HCT116 (cell line): ENCODE data around the gene ECE1. TPM values are rescaled to one million over a fixed set of nuclear protein-coding genes. Genes with fewer than 3 reads are reported as not detected.

Experiments
- ATAC-seq: fragments of 200-7000 bp; cut with Tn5 transposase; 2 replicates; pipeline ENCODE4 v1.9.1; 2020; ENCODE audit warnings: mild to moderate bottlenecking, moderate library complexity
- BruUV-seq: library from RNA; stranded (reverse); fragments of 400-500 nt; replicated peaks from 2 replicates; lab custom pipeline; 2021; lab: Mats Ljungman, UMichigan
- CTCF ChIA-PET: fragments of 300-600 bp; sonication (Branson Sonifier 250); formaldehyde crosslinking; loops from one replicate; lab custom pipeline; 2021; ENCODE audit warnings: antibody characterized with exemption; lab: Charles Lee
- POLR2A ChIA-PET: fragments of 300-600, 350-600 bp; sonication (Branson Sonifier 250); formaldehyde crosslinking; loops from one replicate; lab custom pipeline; 2021; ENCODE audit warnings: antibody characterized with exemption; lab: Charles Lee
- RAD21 ChIA-PET, 2 experiments: fragments of 300-600 bp; sonication (Branson Sonifier 250); formaldehyde crosslinking; loops; one replicate each; lab custom pipeline; 2023; ENCODE audit warnings: low total read pairs in 2 of 2; ENCODE audit not compliant: uncharacterized antibody in 2 of 2, unreplicated experiment in 2 of 2, low non-redundant PET in 1 of 2; lab: Charles Lee
- DNase-seq: peaks from one replicate; pipeline ENCODE4 v3.0.0-alpha.2; 2010; ENCODE audit warnings: low read depth, low spot score
- H2AFZ ChIP-seq: fragments of 200-600 bp; shearing (Covaris generic), sonication (generic); 2 replicates; pipeline ENCODE4 v1.6.1; 2017; ENCODE audit warnings: low read depth, mixed run types, mixed read lengths, antibody characterized with exemption, low read length; ENCODE audit not compliant: poor library complexity, severe bottlenecking
- H3K27ac ChIP-seq: 2 replicates; pipeline ENCODE4 v1.5.1; 2012; ENCODE audit warnings: low read depth, low read length
- H3K27me3 ChIP-seq: fragments of 200-600 bp; sonication (generic); 2 replicates; pipeline ENCODE4 v1.6.1; 2016; ENCODE audit warnings: mixed run types, low read length, mixed read lengths; ENCODE audit not compliant: insufficient read depth
- H3K36me3 ChIP-seq, 2 experiments: fragments of 200-500 bp in 1 of 2; fragments of 200-600 bp in 1 of 2; sonication (Bioruptor generic) in 1 of 2; sonication (generic) in 1 of 2; 2 replicates each; pipeline versions ENCODE4 v1.5.1 to v1.6.1; 2014 to 2016; ENCODE audit warnings: low read length in 2 of 2, inconsistent platforms in 1 of 2, mixed read lengths in 1 of 2, mixed run types in 1 of 2; ENCODE audit not compliant: insufficient read depth in 2 of 2, control insufficient read depth in 1 of 2
- H3K4me1 ChIP-seq, 2 experiments: fragments of 200-600 bp in 1 of 2; sonication (generic) in 1 of 2; 2 replicates each; pipeline versions ENCODE4 v1.5.1 to v1.6.1; 2012 to 2017; ENCODE audit warnings: low read length in 2 of 2, inconsistent platforms in 1 of 2, mild to moderate bottlenecking in 1 of 2, mixed read lengths in 1 of 2, mixed run types in 1 of 2, moderate library complexity in 1 of 2; ENCODE audit not compliant: insufficient read depth in 2 of 2, control insufficient read depth in 1 of 2
- H3K4me2 ChIP-seq: fragments of 200-600 bp; sonication (generic); 2 replicates; pipeline ENCODE4 v1.6.1; 2017; ENCODE audit warnings: mixed run types, low read length, mixed read lengths
- H3K4me3 ChIP-seq, 2 experiments: fragments of 200-600 bp in 1 of 2; sonication (generic) in 1 of 2; replicated peaks in 1 of 2; 2 replicates each; pipeline ENCODE4 v1.5.1; 2011 to 2016; ENCODE audit warnings: low read length in 2 of 2, control low read depth in 1 of 2, low read depth in 1 of 2, mild to moderate bottlenecking in 1 of 2, mixed read lengths in 1 of 2, mixed run types in 1 of 2
- H3K79me2 ChIP-seq: fragments of 200-600 bp; sonication (generic); 2 replicates; pipeline ENCODE4 v1.6.1; 2017; ENCODE audit warnings: mild to moderate bottlenecking, mixed run types, low read length, moderate library complexity, mixed read lengths; ENCODE audit not compliant: insufficient read depth
- H3K9ac ChIP-seq: fragments of 200-600 bp; sonication (generic); 2 replicates; pipeline ENCODE4 v1.6.1; 2016; ENCODE audit warnings: low read length, mixed read lengths
- H3K9me2 ChIP-seq: fragments of 200-600 bp; sonication (generic), shearing (Covaris generic); 2 replicates; pipeline ENCODE4 v1.6.1; 2017; ENCODE audit warnings: mixed run types, mild to moderate bottlenecking, moderate library complexity; ENCODE audit not compliant: insufficient read depth
- H3K9me3 ChIP-seq, 2 experiments: fragments of 200-500 bp in 1 of 2; fragments of 200-600 bp in 1 of 2; sonication (Bioruptor generic) in 1 of 2; sonication (generic) in 1 of 2; 2 replicates each; pipeline ENCODE4 v1.6.1; 2014 to 2017; ENCODE audit warnings: low read length in 2 of 2, mixed read lengths in 2 of 2, inconsistent platforms in 1 of 2, low read depth in 1 of 2, mild to moderate bottlenecking in 1 of 2, mixed run types in 1 of 2, moderate library complexity in 1 of 2; ENCODE audit not compliant: control insufficient read depth in 1 of 2, insufficient read depth in 1 of 2
- H4K20me1 ChIP-seq: fragments of 200-600 bp; sonication (generic), shearing (Covaris generic); 2 replicates; pipeline ENCODE4 v1.6.1; 2017; ENCODE audit warnings: mixed run types, mild to moderate bottlenecking, moderate library complexity; ENCODE audit not compliant: insufficient read depth
- EZH2phosphoT487 ChIP-seq: fragments of 200-600 bp; IDR thresholded peaks from 2 replicates; pipeline ENCODE4 v1.6.1; 2018; ENCODE audit warnings: antibody characterized with exemption, borderline replicate concordance
- FOSL1 ChIP-seq: IDR thresholded peaks from 2 replicates; pipeline ENCODE4 v1.6.1; 2012; ENCODE audit warnings: low read depth
- YY1 ChIP-seq: IDR thresholded peaks from 2 replicates; pipeline ENCODE4 v1.6.1; 2011; ENCODE audit warnings: low read length, low read depth, moderate library complexity, mild to moderate bottlenecking; ENCODE audit not compliant: insufficient replicate concordance; ENCODE audit errors: extremely low read depth
- intact Hi-C: fragments of 100-400 bp; cut with micrococcal nuclease; formaldehyde crosslinking; loops from 2 replicates; pipeline ENCODE4 v1.10.0; 2022
- total RNA-seq: library from RNA; stranded (reverse); gene quantifications from one replicate; pipeline ENCODE4 v1.2.1, GENCODE V29; 2021; ENCODE audit not compliant: unreplicated experiment
- TF ChIP-seq, protein P1 (sequence below): IDR thresholded peaks from 2 replicates; pipeline ENCODE4 v1.6.1; 2011; ENCODE audit warnings: mild to moderate bottlenecking, low read length, moderate library complexity; ENCODE audit not compliant: insufficient replicate concordance; ENCODE audit errors: extremely low read depth

ECE1 gene
- total RNA-seq, 1 experiment from 2014 or later, result 66.8 TPM

DNA sequence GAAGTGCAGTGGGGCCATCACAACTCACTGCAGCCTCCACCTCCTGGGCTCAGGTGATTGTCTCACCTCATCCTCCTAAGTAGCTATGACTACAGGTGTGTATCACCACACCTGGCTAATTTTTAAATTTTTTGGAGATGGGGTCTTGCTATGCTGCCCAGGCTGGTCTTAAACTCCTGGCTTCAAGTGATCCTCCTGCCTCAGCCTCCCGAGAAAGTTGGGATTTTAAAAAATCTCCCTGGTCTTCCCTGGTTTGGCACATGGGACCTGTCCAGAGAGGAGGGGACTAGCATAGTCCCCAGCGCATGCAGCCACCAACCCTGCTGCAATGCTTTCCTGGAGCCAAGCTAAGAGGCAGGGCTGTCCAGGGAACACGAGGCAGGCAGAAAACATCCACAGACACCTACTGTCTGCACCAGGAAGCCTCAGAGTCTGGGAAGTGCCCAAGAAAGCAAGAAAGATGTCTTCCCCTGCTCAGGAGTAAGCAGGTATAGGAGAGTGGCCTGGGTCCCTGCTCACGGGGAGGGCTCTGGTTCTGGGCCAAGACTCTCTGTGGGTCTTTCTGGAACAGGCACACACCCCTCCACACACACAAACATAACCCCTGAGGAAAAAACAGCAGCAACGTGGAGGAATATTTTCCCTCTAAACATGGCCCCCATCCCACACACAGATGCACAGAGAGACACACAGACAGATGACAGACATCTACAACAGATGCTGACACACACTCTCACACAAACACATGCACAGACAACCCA is 30.8 kb downstream of the ECE1 start:
- ChIA-PET RAD21 (no interaction called here), CTCF (interaction anchor here (1.2 kb wide), 1 partner anchor 109 kb away, joined by 3 read pairs; no protein-coding TSS in a partner anchor), POLR2A (interaction anchor here (0.6 kb wide), 1 partner anchor 73 kb away, joined by 3 read pairs; no protein-coding TSS in a partner anchor)
- ATAC-seq (no peak), DNase-seq (no peak)
- peaks cover 0 to 11% of the 10 kb centered on the region in 2 experiments; a peak in 1 of 4 replicates for H3K36me3 ChIP-seq
- H3K4me1 ChIP-seq, result peaks cover 24 to 28% of the 10 kb centered on the region in 2 experiments
- no peak for TF ChIP-seq EZH2phosphoT487
- TF ChIP-seq, protein P1, sequence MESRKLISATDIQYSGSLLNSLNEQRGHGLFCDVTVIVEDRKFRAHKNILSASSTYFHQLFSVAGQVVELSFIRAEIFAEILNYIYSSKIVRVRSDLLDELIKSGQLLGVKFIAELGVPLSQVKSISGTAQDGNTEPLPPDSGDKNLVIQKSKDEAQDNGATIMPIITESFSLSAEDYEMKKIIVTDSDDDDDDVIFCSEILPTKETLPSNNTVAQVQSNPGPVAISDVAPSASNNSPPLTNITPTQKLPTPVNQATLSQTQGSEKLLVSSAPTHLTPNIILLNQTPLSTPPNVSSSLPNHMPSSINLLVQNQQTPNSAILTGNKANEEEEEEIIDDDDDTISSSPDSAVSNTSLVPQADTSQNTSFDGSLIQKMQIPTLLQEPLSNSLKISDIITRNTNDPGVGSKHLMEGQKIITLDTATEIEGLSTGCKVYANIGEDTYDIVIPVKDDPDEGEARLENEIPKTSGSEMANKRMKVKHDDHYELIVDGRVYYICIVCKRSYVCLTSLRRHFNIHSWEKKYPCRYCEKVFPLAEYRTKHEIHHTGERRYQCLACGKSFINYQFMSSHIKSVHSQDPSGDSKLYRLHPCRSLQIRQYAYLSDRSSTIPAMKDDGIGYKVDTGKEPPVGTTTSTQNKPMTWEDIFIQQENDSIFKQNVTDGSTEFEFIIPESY, result no peak
- no peak for TF ChIP-seq YY1
- TF ChIP-seq FOSL1, result no peak
- H3K9me2 ChIP-seq, result no peaks in the 10 kb centered on the region
- H3K9me3 ChIP-seq, result no peaks in the 10 kb centered on the region
- intact Hi-C loops, result no loop called here
- H2AFZ ChIP-seq, result no peak overlapping the region
- no peaks in the 10 kb centered on the region for H3K79me2 ChIP-seq
- H3K27me3 ChIP-seq, result no peaks in the 10 kb centered on the region
- H3K4me3 ChIP-seq, result no peak overlapping the region
- H3K9ac ChIP-seq, result no peak overlapping the region
- no peak overlapping the region for H3K4me2 ChIP-seq
- no peaks in the 10 kb centered on the region for H4K20me1 ChIP-seq
- no TSS peak for BruUV-seq
- H3K27ac ChIP-seq, result no peak overlapping the region
